GM10266 (cell line): Measurements from ENCODE around the gene ANKRD49.

Source experiments
- DNase-seq: peaks from one replicate; pipeline ENCODE4 v3.0.0; 2012; ENCODE audit errors: extremely low spot score
- TF ChIP-seq, protein P1 (sequence below): IDR thresholded peaks from 2 replicates; pipeline ENCODE4 v1.5.1; 2012; ENCODE audit warnings: mild to moderate bottlenecking, low read depth; ENCODE audit not compliant: control insufficient read depth, insufficient read depth; ENCODE audit errors: missing control alignments

ANKRD49 gene

DNA sequence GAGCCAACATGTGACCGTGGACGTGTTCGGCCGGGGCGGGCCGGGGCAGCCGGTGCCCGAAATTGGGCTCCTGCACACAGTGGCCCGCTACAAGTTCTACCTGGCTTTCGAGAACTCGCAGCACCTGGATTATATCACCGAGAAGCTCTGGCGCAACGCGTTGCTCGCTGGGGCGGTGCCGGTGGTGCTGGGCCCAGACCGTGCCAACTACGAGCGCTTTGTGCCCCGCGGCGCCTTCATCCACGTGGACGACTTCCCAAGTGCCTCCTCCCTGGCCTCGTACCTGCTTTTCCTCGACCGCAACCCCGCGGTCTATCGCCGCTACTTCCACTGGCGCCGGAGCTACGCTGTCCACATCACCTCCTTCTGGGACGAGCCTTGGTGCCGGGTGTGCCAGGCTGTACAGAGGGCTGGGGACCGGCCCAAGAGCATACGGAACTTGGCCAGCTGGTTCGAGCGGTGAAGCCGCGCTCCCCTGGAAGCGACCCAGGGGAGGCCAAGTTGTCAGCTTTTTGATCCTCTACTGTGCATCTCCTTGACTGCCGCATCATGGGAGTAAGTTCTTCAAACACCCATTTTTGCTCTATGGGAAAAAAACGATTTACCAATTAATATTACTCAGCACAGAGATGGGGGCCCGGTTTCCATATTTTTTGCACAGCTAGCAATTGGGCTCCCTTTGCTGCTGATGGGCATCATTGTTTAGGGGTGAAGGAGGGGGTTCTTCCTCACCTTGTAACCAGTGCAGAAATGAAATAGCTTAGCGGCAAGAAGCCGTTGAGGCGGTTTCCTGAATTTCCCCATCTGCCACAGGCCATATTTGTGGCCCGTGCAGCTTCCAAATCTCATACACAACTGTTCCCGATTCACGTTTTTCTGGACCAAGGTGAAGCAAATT, 51.7 kb downstream of the ANKRD49 start:
- TF ChIP-seq, protein P1, sequence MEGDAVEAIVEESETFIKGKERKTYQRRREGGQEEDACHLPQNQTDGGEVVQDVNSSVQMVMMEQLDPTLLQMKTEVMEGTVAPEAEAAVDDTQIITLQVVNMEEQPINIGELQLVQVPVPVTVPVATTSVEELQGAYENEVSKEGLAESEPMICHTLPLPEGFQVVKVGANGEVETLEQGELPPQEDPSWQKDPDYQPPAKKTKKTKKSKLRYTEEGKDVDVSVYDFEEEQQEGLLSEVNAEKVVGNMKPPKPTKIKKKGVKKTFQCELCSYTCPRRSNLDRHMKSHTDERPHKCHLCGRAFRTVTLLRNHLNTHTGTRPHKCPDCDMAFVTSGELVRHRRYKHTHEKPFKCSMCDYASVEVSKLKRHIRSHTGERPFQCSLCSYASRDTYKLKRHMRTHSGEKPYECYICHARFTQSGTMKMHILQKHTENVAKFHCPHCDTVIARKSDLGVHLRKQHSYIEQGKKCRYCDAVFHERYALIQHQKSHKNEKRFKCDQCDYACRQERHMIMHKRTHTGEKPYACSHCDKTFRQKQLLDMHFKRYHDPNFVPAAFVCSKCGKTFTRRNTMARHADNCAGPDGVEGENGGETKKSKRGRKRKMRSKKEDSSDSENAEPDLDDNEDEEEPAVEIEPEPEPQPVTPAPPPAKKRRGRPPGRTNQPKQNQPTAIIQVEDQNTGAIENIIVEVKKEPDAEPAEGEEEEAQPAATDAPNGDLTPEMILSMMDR = no peak

GRCh38 chr11:94546162-94546470, 52.3 kb downstream of the ANKRD49 start:
- TF ChIP-seq, protein P1 = no peak
- no peak for DNase-seq

More for the DNA sequence above, 51.7 kb downstream of the ANKRD49 start:
- no peak for DNase-seq

DNA sequence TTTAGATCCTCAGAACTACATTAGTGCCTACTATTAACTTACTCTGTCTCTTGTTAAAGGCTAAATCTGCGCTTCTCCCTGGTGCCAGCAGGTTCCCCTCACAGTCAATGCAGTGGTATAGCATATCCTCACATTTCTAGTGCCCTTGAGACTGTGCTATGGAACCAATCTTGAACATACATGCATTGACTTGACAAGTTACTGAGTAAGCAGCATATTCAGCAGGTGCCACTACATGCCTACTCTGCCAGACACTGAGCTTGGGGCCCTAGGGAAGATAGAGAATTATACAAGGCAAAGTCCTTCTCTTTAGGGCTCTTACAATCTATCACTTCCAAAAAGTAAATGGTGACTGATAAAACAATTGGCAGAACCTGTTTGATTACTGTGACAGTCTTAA, 53.1 kb downstream of the ANKRD49 start:
- TF ChIP-seq, protein P1 = peak; percentile 8
- no peak for DNase-seq

- no peak for DNase-seq
- TF ChIP-seq, protein P1 = no peak
Observed at GRCh38 chr11:94549146-94549545, 55.4 kb downstream of the ANKRD49 start.
